Measurements from ENCODE around the gene U2AF1L4.

GRCh38 chr19:35754370-35755130, 9.3 kb upstream of the U2AF1L4 start:
- TF ChIP-seq POLR2A (IDR thresholded peaks at IDR 0.05; ENCODE audit: low read depth, low read length) (no peak), POLR2AphosphoS5 (IDR thresholded peaks at IDR 0.05; ENCODE audit: low read depth, low read length) (no peak)

Measured in GM12892 (cell line).